NCI-H2227 treated with DMSO at 0.1 percent for 48 hours (cell line): ENCODE results near the gene MRTFB.

Source experiments
- DNase-seq: peaks from one replicate; lab custom pipeline; 2025; lab: John Stamatoyannopoulos, UW

MRTFB gene

DNA sequence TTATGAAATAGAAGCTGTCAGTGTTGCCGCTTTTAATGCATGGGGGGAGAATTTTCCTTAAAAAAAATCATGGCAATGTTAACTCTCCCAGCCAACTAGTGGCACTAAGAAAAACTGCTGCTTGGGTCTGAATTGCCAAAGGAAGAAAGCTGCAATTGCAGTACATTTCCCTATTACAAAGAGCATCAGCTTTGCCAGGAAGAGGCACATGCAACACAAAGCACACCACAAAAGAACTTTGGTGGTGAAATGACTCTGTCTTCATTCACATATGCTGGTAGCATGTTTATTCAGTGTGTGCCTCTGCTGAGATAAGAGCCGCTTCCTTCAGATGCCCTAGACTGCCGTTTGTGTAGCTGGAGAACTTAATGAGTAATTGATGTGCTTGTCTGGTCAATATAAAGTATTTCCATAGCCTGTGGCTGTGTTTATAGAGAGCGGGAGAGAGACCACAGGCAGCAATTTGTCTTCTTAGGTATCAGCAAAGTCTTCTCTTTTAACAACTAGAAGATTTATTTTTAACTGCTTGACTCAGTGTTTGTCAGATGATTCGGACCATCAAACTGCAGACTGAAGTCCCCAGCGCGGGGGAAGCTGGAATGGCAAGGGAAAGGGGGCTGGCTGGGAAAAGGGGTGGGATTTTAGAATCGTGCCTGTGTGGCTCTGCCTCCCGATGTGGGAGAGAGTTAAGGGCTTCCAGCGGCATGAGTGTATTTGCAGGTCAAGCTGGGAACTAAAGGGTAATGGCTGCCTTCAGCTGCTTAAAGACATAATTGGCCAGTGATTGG is 115.1 kb downstream of the MRTFB start:
- DNase-seq, result peak; percentile 88

DNA sequence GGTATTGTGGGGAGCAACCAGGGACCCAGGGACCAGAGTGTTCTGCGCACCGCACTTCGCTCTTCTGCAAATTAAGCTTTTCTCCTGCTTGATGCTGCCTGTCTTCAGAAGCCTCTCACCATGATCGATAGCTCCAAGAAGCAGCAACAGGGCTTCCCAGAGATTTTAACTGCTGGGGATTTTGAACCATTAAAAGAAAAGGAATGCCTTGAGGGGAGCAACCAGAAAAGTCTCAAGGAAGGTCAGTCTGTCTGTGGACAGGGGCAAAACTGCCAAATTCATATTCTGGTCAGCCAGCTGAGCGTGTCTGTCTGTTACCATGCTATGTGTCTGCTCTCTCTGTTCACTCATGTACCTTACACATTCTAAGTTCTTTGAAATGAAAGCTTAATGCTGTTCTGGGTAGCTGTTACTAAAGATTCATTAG is 115.7 kb downstream of the MRTFB start:
- DNase-seq, result no peak

DNA sequence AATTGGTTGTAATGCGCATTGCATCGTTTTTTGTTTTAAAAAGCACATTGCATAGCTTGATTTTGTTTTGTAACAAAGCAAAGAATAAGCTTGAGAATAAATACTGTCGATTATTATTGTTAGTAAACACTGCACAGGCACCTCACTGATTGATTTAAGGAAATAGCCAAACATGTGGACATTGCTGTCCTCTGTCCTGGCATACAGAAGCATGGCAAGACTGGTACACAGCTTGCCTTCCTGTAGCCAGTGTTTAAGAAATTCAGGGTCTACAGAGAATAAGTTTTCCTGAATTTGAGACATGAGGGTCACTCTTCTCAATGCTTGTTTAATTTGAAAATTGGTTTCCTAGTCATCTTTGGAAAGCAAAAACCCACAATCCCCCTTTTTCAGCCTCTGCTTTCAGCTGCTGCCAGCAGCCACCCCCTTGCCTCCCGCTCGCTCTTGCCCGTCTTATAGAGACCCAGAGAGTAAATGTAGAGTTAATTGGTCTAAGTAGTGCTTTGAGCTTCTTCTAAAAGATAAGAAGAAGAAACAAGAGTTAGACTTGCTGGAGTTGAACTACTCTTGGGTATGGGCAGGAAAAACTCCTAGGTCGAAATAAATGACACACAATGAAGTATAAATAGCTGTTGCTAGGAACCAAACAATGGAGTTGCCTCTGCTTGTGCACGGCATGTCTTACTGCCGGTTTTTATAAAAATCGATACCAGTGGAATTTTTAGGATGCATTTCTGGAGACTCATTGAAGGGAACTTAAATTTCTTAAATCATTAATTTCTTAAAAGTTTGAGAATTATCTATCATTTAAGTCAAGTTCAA is 116.6 kb downstream of the MRTFB start:
- peak; percentile 66 for DNase-seq

DNA sequence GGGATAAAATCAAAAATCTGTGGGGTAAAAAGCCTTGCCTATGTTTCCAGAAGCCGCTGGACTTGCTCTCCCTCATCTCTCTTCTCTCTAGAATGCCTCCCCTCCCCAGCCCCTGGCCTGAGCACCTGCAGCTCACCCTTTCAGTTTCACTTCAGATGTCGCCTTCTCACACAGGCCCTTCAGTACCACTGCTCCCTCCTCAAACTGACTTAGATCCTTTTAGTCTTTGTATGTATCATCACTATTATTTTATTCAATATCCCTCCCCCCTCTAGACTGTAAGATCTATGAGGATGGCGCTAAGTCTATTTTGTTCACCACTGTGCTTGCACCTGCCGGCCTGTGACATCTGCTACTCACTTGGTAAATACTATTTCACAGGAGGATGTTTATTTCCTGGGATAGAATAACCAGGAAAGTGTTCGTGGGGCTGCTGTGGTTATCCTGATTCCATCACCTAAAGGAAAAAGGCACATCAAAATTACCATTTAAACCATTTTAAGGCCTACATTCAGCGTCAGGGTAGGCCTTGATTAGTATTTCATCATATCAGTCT is 122.3 kb downstream of the MRTFB start:
- DNase-seq, result peak; percentile 25

DNA sequence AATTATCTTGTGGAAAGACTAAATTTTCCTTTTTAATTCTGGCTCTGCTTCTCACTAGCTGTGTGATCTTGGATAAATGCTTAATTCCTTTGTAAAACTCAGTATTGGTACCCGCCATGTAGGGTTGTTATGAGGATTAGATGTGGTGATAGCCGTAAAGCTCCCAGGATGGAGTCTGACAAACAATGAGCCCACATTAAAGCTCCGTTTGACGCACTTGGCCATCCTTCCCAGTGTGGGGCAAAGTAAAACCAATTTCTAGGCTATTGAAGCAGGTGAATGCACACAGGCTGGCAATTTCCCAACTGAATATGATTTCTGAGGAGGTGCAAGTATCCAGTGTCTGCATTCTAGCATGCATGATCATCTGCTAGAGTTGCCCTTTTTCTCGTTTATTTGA is 123.6 kb downstream of the MRTFB start:
- peak; percentile 49 for DNase-seq

DNA sequence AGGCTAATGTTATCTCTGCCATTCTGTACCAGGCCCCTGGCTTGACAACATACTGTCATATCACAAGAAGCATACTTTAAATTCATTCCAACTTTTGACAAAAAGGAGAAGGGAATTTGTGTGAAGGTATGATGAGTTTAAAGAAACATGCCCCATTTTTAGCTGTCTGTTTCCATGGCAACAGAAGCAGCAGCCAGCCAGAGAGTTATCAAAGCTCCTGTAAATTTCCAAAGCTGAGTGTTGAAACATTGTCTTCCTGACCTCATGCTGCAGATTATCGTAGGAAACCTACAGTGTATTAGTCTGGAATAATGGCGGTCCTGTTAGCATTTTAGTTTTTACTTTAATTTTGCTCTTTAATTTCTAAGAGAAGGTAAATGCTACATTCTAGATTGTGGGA is 124.9 kb downstream of the MRTFB start:
- peak; percentile 24 for DNase-seq

DNA sequence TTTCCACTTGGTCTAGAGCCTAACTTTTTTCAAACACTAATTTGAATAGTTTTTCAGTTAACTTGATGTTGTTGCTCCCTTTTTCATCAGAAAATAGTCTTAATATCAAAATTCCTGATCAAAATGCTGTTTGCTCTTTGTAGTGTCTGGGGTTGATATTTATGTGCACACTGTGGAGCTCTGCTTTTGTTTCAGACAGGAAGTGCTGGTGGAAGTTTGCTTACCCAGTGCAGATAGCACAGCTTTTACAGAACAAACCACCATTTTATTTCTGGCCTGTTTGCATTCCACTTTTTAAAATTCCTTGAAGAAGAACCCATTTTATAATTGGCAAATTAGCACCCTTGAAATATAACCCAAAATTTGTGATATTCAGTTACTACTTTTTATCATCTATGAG is 125.4 kb downstream of the MRTFB start:
- DNase-seq, result no peak

DNA sequence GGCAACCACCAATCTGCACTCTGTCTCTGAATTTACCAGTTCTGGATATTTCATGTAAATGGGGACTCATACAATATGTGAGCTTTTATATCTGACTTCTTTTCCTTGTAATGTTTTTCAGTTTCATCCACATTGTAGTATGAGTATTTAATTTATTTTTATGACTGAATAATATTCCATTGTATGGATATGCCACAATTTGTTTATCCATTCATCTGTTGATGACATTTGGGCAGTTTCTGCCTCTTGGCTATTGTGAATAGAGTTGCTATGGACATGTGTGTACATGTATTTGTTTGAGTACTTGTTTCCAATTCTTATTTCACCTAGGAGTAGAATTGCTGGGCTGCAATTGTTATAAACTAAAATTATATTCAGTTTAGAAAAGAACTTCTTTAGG is 126.9 kb downstream of the MRTFB start:
- no peak for DNase-seq

DNA sequence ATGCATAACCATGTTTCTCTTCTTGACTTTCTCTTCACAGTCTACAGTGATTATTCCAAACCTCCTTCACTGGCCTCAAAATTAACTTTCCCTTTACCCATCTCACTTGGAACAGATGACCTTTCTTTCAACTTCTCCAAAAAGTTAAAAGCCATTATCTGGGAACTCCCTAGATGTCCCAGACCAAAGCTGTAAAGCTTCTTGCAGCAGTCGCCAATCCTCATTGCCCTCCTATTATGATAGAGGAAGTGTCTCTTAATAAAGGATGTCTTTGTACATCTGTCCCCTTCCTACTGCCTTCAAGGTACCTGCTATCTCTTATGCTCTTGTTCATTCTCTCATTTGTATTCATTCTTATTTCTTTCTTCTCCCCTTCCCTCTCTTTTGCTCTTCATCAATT is 127.5 kb downstream of the MRTFB start:
- no peak for DNase-seq

DNA sequence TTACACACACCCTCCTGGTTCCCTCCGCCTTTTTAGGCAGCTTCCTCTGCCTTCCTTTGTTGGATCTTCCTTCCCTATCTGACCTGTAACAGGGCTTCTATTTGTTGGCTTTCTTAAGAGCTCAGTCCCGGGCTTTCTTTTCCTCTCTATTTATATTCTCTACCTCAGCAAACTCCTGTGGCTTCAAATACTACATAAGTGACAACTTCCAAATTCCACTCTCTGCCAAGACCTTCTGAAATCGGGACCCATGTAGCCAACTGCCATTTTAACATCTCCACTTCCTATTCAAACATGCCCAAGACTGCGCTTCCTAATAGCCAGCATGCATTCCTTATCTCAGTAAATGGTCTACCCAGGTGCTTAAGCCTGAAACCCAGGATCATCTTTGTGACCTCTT is 128.1 kb downstream of the MRTFB start:
- no peak for DNase-seq

DNA sequence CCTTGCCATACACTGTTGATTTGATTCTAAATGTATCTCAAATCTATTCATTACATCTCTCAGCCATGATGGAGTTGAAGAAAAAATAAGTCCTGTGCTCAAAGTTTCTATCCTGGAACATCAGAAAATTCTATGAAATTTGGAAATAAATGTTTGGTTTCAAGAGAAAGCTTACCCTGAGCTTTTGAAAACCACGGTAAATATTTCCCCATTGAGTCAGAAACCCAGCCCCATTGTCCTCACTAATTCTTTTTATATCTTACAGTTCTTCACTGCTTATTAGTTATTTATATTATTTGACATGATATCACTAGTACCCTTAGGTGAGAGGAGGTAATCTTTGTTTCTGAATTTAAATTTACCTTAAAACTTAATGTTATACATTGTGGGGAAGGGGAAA is 128.5 kb downstream of the MRTFB start:
- no peak for DNase-seq

DNA sequence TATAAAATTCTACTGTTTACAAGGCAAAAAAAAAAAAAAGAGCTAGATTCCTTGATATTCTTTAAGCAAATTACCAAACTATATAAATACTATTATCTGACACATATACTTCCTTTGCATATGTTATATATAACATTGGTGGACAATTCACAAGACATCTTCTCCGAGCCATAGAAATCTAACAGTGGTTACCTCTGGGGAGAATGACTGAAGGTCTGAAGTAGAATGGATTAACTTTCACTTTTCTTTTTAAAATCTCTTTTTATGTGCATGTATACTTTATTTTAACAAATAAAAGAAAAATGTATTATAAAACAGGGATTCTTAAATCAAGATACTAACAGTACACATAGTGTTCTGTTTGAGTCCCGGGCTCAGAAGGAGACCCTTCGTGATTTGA is 131.0 kb downstream of the MRTFB start:
- DNase-seq, result no peak

DNA sequence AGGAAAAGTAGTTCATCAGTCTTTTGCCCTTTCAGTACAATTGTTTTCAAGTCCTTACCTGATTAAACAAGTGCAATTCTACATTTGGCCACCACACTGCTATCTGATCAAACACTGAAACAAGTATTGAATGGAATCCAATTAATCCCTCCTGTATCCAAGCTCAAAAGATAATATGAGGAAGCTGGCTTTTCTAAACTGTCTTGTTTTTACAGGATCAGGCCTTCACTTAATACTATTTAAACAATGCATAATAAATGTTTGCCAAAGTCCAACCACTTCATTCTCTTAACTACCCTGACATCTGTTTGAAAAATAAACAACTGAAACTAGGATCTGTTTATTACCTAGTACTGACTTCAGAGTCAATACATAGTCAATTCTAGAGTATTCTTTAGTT is 131.6 kb downstream of the MRTFB start:
- no peak for DNase-seq

DNA sequence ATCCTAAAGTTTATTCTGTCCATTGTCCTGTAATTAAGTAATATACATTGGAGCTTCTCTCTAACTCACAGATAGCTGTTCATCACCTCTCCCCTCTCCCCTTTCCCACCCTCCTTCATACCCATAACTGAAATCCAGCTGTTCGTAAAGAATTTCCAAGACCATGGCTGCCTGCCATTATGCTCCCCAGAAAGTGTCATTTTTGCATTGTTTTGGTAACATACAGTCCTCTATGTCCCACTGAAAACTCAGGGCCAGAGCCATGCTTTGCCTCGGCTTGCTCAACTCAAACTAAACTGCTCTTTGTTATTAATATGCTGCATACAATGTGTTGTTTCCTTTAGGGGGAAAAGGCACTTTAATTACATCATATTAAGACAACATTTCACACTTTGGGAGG is 132.0 kb downstream of the MRTFB start:
- no peak for DNase-seq

DNA sequence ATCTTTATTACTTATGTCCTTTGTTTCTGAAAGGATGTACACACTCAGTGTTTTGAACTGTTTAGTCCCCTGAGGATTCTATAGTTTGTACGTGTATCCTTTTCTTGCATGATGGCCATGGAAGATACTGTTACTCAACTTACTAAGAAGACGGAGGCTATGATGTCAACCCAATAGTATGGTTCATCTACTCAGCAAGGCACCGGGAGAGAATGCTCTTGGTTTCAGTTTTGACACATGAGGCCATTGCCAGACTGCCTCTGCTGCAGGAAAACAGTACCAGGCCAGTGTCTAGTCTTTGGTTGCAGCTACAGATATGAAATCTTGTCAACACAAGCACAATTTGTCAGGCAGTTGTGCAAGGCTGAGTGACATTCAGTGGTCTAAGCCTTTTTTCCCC is 134.5 kb downstream of the MRTFB start:
- no peak for DNase-seq

DNA sequence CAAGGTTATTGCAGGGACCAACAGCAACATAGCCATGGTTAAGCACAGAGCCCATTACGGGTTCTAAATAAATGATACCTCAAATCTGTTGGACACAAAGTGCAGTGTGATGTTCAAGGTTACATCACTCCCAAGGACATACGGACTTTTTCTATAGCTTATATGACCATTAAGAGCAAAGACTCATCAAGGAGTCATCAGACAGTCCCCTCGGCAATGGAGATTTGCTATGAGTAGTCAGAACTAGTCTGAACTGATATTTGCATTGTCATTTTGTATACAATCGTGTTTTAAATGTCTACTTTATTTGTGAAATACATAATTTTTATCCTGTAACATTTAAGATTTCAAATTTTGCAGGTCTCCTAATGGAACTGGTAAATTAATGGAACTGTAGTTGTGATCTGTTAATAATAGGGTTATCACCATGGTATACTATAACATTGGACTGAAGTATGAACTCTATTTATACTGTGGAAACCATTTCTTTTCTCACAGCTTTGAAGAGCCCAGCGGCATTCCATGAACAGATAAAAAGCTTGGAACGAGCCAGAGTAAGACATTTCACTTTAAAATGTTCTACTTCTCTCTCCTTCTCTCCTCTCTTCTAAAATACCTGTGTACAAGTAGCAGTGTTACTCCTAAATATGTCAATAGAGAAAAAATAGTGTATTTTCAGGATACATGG is 140.9 kb downstream of the MRTFB start:
- no peak for DNase-seq

DNA sequence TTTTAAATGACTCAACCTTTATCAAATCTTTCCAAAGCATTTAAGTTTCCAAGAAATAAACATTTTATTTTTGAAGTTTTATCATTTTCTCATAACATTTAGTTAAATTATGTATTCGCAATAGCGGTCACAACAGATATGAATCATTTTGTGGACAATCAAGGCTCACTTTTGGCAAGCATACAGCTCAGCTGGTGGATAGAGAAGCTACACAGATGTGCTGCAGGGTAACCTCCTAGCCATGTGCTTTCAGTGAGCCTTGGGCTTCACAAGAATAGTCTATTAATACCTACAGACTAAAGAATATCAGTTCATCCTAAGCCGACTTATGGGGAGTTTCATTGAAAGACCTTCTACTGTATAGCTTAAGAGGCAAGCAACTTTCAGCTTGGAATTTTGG is 144.8 kb downstream of the MRTFB start:
- no peak for DNase-seq

DNA sequence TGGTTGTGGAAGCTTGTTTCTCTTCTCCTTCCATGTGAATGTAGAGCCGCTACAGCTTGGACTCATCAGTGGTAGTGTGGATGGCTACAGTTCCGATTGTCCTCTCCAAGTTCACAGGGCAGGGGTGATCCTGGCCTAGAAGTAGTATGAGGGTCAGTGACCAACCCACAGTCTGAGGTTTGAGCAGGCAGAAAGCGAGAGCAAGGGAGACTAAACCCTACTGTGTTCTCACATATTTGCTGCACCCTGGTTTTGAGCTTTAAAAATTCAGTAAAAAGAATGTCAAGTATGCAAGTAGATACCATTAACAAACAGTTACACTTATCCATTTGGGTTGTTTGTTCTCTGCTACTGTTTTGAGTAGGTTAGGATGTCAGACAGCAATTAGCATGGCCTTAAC is 148.9 kb downstream of the MRTFB start:
- no peak for DNase-seq

DNA sequence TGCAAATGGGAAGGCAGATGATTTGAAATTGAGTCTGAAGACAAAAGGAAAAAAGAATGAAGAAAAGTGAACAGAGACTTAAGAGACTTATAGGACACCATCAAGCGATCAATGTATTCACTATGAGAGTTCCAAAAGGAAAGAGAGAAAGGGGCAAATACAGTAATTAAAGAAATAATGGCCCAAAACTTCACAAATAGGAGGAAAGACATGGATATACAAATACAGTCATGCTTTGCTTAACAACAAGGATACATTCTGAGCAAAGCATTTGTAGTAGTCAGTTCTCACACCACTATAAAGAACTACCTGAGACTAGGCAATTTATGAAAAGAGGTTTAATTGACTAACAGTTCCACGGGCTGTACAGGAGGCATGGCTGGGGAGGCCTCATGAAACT is 152.5 kb downstream of the MRTFB start:
- no peak for DNase-seq

DNA sequence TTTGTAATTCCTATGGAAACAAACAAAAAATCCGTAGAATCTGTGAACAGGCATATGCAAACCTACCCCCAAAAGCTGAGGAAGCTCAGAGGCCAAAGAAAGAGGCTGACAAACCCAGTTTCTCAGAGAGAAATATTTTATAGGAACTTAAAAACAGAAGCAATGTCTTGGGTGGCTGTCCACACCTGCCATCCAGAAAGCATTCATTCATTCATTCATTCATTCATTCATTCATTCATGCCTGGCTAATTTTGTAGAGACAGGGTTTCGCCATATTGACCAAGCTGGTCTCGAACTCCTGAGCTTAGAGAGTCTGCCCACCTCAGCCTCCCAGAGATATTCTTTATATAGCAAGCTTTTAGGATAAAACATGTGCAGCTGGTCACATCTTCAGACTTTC is 154.3 kb downstream of the MRTFB start:
- DNase-seq, result no peak

DNA sequence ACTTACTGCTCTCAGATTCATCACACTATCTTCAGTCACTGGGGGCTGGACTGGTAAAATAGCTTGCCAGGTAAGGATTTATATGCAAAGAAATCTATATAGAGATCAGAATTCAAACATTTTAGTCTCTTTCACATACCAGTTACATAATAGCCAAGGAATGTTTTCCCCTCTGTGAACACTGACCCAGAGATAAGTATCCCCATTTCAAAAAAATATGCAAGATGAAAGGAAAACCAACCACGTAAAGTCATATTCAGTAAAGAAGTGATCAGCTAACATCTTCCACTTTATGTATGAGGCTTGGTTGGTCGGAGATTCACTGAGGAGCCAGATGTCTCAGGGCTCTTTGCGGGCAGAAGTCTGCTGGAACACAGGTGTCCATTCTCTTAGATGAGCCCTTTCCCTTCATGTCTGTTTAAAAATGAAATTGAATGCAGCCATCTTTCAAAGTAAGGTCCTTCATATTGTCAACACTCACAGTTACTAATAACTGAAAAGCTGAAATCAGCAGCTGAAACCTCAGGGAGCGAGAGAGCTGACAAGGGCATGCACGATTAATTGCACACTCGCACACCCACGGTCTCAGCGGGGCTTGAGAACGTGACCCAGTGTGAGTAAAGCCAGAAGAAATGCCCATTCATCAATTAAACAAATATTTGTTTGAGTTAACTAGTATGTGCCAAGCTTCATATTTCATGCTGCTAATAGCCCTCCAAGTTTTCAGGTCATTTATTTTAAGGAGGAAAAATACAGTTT is 161.2 kb downstream of the MRTFB start:
- no peak for DNase-seq

DNA sequence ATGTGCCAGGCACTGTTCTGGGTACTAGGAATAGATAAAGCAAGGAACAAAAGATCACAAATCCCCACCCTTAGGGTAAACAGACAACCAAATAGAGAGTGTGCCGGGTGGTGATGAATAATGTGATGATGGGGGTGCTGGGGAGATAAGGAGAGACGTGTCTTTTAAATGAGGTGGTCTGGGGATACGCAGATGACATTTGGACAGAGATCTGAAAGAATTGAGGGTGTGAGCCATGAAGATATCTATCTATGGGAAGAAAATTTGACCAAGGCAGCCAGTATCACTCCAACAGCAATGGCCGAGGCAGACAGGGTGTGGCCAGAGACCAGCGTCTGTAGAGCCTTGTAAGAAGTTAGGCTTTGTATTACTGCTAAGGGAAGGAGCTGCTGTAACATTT is 165.3 kb downstream of the MRTFB start:
- no peak for DNase-seq
